ENCODE measurements around the gene SERTAD4. TPM values are rescaled to one million over a fixed set of nuclear protein-coding genes. Genes with fewer than 3 reads are reported as not detected.
"Not testable (repeated sequence)": the region's sequence is repeated elsewhere in the genome, so short reads cannot be mapped to it uniquely, and the experiment has no call there.

Gene SERTAD4
- total RNA-seq (2014; rRNA removed; shearing (Covaris generic)): 11.8 and 14.2 TPM in 2 replicates
- polyA plus RNA-seq (2015; cell fraction: cytosol; rRNA removed): 4.5 and 5.6 TPM in 2 replicates
- polyA plus RNA-seq (2015; cell fraction: nucleus; rRNA removed): 4.1 and 6.5 TPM in 2 replicates

GRCh38 chr1:210232511-210233215 is at the start of gene SERTAD4:
Gene SERTAD4, plus strand, starts transcription at chr1:210232796. Its CDS starts 5,165 bp downstream, at chr1:210237961.
- peak; percentile 42 for DNase-seq (ENCODE audit: low read depth)

- DNase-seq (ENCODE audit: low read depth): no peak
These were observed 47.5 kb upstream of the SERTAD4 start for GRCh38 chr1:210185063-210185462.

- DNase-seq (ENCODE audit: low read depth): peak; percentile 84
These were observed 44.6 kb upstream of the SERTAD4 start for GRCh38 chr1:210187849-210188606.

- no peak for DNase-seq (ENCODE audit: low read depth)
These were observed 43.2 kb upstream of the SERTAD4 start for GRCh38 chr1:210189426-210189825.

GRCh38 chr1:210195635-210196160 is 36.9 kb upstream of the SERTAD4 start:
- DNase-seq (ENCODE audit: low read depth): no peak

GRCh38 chr1:210196266-210196665 is 36.3 kb upstream of the SERTAD4 start:
- DNase-seq (ENCODE audit: low read depth): not testable (repeated sequence)

GRCh38 chr1:210198840-210199239 is 33.8 kb upstream of the SERTAD4 start:
- no peak for DNase-seq (ENCODE audit: low read depth)

GRCh38 chr1:210200124-210200736 is 32.4 kb upstream of the SERTAD4 start:
- no peak for DNase-seq (ENCODE audit: low read depth)

GRCh38 chr1:210201681-210202080 is 30.9 kb upstream of the SERTAD4 start:
- DNase-seq (ENCODE audit: low read depth): peak; percentile 8

GRCh38 chr1:210207597-210208450 is 24.8 kb upstream of the SERTAD4 start:
- DNase-seq (ENCODE audit: low read depth): no peak

- DNase-seq (ENCODE audit: low read depth): no peak
These were observed 19.3 kb upstream of the SERTAD4 start for GRCh38 chr1:210213335-210213734.

GRCh38 chr1:210214573-210215409 is 17.8 kb upstream of the SERTAD4 start:
- DNase-seq (ENCODE audit: low read depth): peak; percentile 27

- no peak for DNase-seq (ENCODE audit: low read depth)
These were observed 15.1 kb upstream of the SERTAD4 start for GRCh38 chr1:210217482-210217881.

- no peak for DNase-seq (ENCODE audit: low read depth)
These were observed 14.5 kb upstream of the SERTAD4 start for GRCh38 chr1:210218047-210218446.

- peak; percentile 43 for DNase-seq (ENCODE audit: low read depth)
These were observed 10.1 kb upstream of the SERTAD4 start for GRCh38 chr1:210222340-210223006.

GRCh38 chr1:210223226-210223904 is 9.2 kb upstream of the SERTAD4 start:
- DNase-seq (ENCODE audit: low read depth): no peak

GRCh38 chr1:210228158-210228557 is 4.4 kb upstream of the SERTAD4 start:
- DNase-seq (ENCODE audit: low read depth): no peak

GRCh38 chr1:210230149-210230695 is 2.4 kb upstream of the SERTAD4 start:
- DNase-seq (ENCODE audit: low read depth): no peak
